ENCODE data around the gene BRCC3.

The BRCC3 gene

DNA sequence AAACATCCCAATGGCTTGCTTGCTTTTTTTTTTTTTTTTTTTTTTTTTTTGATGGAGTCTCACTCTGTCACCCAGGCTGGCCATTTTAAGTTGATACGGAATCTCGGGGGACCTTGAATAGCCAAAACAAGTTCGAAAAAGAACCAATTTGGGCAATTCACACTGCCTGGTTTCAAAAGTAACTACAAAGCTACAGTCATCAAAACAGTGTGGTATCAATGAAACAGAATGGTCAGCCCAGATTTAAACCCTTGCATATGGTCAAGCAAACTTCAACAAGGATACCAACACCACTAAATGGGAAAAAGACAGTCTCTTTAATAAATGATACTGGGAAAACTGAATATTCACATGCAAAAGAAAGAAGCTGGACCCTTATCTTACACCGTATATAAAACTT lies 41.8 kb downstream of the BRCC3 start:
- ATAC-seq: no peak
- TF ChIP-seq, protein P1, sequence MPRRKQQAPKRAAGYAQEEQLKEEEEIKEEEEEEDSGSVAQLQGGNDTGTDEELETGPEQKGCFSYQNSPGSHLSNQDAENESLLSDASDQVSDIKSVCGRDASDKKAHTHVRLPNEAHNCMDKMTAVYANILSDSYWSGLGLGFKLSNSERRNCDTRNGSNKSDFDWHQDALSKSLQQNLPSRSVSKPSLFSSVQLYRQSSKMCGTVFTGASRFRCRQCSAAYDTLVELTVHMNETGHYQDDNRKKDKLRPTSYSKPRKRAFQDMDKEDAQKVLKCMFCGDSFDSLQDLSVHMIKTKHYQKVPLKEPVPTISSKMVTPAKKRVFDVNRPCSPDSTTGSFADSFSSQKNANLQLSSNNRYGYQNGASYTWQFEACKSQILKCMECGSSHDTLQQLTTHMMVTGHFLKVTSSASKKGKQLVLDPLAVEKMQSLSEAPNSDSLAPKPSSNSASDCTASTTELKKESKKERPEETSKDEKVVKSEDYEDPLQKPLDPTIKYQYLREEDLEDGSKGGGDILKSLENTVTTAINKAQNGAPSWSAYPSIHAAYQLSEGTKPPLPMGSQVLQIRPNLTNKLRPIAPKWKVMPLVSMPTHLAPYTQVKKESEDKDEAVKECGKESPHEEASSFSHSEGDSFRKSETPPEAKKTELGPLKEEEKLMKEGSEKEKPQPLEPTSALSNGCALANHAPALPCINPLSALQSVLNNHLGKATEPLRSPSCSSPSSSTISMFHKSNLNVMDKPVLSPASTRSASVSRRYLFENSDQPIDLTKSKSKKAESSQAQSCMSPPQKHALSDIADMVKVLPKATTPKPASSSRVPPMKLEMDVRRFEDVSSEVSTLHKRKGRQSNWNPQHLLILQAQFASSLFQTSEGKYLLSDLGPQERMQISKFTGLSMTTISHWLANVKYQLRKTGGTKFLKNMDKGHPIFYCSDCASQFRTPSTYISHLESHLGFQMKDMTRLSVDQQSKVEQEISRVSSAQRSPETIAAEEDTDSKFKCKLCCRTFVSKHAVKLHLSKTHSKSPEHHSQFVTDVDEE (CRISPR knock-in tag; IDR thresholded peaks at IDR 0.05): no peak
- no peak for TF ChIP-seq SNAI2 (CRISPR knock-in tag; IDR thresholded peaks at IDR 0.05)
- TF ChIP-seq ZFP3 (CRISPR knock-in tag; IDR thresholded peaks at IDR 0.05): no peak
- TF ChIP-seq BACH2 (CRISPR knock-in tag; IDR thresholded peaks at IDR 0.05; ENCODE audit: borderline replicate concordance): no peak
- TF ChIP-seq ZC3H10 (CRISPR knock-in tag; IDR thresholded peaks at IDR 0.05): no peak
- TF ChIP-seq OSR1 (CRISPR knock-in tag; IDR thresholded peaks at IDR 0.05): no peak
- TF ChIP-seq ZNF8 (CRISPR knock-in tag; IDR thresholded peaks at IDR 0.05): no peak
- TF ChIP-seq ISL1 (CRISPR knock-in tag; IDR thresholded peaks at IDR 0.05): no peak
- no peak for TF ChIP-seq GLIS3 (CRISPR knock-in tag; IDR thresholded peaks at IDR 0.05)
- TF ChIP-seq, protein P2, sequence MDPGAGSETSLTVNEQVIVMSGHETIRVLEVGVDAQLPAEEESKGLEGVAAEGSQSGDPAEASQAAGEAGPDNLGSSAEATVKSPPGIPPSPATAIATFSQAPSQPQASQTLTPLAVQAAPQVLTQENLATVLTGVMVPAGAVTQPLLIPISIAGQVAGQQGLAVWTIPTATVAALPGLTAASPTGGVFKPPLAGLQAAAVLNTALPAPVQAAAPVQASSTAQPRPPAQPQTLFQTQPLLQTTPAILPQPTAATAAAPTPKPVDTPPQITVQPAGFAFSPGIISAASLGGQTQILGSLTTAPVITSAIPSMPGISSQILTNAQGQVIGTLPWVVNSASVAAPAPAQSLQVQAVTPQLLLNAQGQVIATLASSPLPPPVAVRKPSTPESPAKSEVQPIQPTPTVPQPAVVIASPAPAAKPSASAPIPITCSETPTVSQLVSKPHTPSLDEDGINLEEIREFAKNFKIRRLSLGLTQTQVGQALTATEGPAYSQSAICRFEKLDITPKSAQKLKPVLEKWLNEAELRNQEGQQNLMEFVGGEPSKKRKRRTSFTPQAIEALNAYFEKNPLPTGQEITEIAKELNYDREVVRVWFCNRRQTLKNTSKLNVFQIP (CRISPR knock-in tag; IDR thresholded peaks at IDR 0.05; ENCODE audit: borderline replicate concordance, low read depth): no peak
- no peak for TF ChIP-seq ESRRG (CRISPR knock-in tag; IDR thresholded peaks at IDR 0.05)
- no peak for TF ChIP-seq TCF4 (CRISPR knock-in tag; IDR thresholded peaks at IDR 0.05; ENCODE audit: borderline replicate concordance)

DNA sequence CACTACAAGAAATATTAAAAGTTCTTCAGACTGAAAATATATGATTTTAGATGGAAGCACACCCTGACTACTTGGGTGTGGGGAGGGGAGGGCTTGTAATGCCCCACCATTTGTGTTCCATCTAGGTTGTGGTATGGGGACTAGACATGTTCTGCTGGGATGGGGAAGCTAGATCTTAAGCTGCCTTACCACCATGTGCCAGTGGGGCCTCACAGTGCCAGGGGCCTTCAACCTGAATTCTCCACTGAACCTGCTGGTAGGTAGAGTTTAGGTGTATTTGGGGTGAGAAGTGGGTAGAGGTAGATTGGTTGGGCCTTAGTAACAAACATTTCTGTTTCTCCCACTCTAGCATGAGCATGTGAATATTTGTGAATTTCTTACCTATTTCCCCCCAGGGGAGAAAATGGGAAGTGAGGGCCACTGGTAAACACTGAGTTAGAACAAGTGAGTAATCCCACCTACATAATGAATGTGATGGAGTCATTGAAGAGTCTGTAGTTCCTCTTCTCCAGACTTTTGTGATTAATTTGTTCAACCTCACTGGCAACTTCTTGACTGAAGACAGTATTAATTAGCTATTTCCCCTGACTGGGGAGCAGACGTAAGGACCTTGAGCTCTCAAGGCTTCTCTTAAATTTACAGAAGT lies 44.0 kb downstream of the BRCC3 start:
- ATAC-seq: no peak
- TF ChIP-seq, protein P3, sequence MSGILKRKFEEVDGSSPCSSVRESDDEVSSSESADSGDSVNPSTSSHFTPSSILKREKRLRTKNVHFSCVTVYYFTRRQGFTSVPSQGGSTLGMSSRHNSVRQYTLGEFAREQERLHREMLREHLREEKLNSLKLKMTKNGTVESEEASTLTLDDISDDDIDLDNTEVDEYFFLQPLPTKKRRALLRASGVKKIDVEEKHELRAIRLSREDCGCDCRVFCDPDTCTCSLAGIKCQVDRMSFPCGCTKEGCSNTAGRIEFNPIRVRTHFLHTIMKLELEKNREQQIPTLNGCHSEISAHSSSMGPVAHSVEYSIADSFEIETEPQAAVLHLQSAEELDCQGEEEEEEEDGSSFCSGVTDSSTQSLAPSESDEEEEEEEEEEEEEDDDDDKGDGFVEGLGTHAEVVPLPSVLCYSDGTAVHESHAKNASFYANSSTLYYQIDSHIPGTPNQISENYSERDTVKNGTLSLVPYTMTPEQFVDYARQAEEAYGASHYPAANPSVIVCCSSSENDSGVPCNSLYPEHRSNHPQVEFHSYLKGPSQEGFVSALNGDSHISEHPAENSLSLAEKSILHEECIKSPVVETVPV (CRISPR knock-in tag; IDR thresholded peaks at IDR 0.05): no peak
- TF ChIP-seq ARNTL (CRISPR knock-in tag; IDR thresholded peaks at IDR 0.05; ENCODE audit: borderline replicate concordance, low read depth) (no peak), CSDC2 (CRISPR knock-in tag; IDR thresholded peaks at IDR 0.05) (no peak)
- TF ChIP-seq, protein P4, sequence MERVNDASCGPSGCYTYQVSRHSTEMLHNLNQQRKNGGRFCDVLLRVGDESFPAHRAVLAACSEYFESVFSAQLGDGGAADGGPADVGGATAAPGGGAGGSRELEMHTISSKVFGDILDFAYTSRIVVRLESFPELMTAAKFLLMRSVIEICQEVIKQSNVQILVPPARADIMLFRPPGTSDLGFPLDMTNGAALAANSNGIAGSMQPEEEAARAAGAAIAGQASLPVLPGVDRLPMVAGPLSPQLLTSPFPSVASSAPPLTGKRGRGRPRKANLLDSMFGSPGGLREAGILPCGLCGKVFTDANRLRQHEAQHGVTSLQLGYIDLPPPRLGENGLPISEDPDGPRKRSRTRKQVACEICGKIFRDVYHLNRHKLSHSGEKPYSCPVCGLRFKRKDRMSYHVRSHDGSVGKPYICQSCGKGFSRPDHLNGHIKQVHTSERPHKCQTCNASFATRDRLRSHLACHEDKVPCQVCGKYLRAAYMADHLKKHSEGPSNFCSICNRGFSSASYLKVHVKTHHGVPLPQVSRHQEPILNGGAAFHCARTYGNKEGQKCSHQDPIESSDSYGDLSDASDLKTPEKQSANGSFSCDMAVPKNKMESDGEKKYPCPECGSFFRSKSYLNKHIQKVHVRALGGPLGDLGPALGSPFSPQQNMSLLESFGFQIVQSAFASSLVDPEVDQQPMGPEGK (CRISPR knock-in tag; IDR thresholded peaks at IDR 0.05; ENCODE audit: borderline replicate concordance): no peak

DNA sequence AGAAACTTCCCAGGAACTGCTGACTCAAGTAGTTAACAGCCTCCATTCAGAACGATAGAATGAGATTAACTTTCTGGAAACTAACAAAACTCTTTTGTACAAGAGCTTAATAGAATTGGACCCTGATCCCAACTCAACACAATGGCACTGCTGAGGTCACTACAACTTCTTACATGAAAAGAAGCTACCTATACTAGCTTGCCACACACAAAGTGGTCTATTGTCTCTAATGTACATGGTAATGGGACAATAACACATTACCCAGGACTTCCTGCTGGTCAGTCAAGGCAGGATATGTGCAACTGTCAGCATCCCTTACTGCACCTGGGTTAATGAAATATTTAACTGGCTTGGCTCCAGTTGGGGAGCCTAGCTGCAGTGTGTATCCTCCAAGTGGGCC lies 56.2 kb downstream of the BRCC3 start:
- ATAC-seq: no peak
- no peak for TF ChIP-seq GLIS3 (CRISPR knock-in tag; IDR thresholded peaks at IDR 0.05)
- TF ChIP-seq SNAI2 (CRISPR knock-in tag; IDR thresholded peaks at IDR 0.05): no peak
- TF ChIP-seq ISL1 (CRISPR knock-in tag; IDR thresholded peaks at IDR 0.05): no peak
- TF ChIP-seq ZFP3 (CRISPR knock-in tag; IDR thresholded peaks at IDR 0.05): no peak
- no peak for TF ChIP-seq ZNF565 (CRISPR knock-in tag; conservative IDR thresholded peaks at IDR 0.05; ENCODE audit: low read depth)

DNA sequence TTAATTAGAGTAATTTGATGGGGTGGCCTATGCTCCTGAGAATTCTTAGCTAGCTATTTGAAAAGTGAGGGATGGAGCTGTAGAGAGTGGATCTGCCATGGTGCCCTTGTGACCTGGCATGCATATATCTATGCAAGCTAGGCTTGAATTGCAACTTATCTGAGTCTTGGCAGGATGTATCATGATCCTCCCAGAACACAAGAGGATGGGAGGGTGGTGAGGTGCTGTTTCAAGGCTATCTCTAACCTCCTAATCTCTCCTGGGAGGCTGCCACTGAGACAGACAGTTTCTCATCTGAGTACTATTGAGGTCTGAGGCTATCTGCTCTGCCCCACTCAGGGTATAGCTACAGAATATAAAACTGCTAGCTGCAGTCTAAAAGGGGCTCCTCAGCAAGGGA lies 56.6 kb downstream of the BRCC3 start:
- no peak for ATAC-seq
- TF ChIP-seq ZFP30 (CRISPR knock-in tag; IDR thresholded peaks at IDR 0.05) (no peak), ZNF70 (CRISPR knock-in tag; IDR thresholded peaks at IDR 0.05) (no peak), CSDC2 (CRISPR knock-in tag; IDR thresholded peaks at IDR 0.05) (no peak), PPARA (CRISPR knock-in tag; IDR thresholded peaks at IDR 0.05; ENCODE audit: borderline replicate concordance) (no peak), ZC3H10 (CRISPR knock-in tag; IDR thresholded peaks at IDR 0.05) (no peak), ISL1 (CRISPR knock-in tag; IDR thresholded peaks at IDR 0.05) (no peak), SNAI2 (CRISPR knock-in tag; IDR thresholded peaks at IDR 0.05) (no peak)
- TF ChIP-seq, protein P2 (CRISPR knock-in tag; IDR thresholded peaks at IDR 0.05; ENCODE audit: borderline replicate concordance, low read depth): no peak
